Peyer's patch (tissue), 4 donors: ENCODE results near the gene RAD50.

Experiments used
- CTCF ChIP-seq, 6 experiments: fragments of 450-650 bp in 4 of 6; fragments of 200-600 bp in 2 of 6; sonication (generic) in 1 of 6; IDR thresholded peaks; one replicate each; pipeline ENCODE4 v1.5.1; 2017 to 2019; ENCODE audit warnings: antibody characterized with exemption in 6 of 6, mild to moderate bottlenecking in 3 of 6, moderate library complexity in 1 of 6
- POLR2A ChIP-seq, 2 donors: fragments of 450-650 bp; IDR thresholded peaks; one replicate each; pipeline ENCODE4 v1.5.1; 2017; ENCODE audit warnings: antibody characterized with exemption in 2 of 2, mild to moderate bottlenecking in 2 of 2, moderate library complexity in 2 of 2

GRCh38 chr5:132637241-132637640 lies 80.5 kb downstream of the RAD50 start:
- TF ChIP-seq CTCF (IDR thresholded peaks at IDR 0.05) = no peak
- TF ChIP-seq POLR2A (IDR thresholded peaks at IDR 0.05) = no peak
